A172 (cell line): ENCODE data around the gene ATG9B. TPM values are rescaled to one million over a fixed set of nuclear protein-coding genes. Genes with fewer than 3 reads are reported as not detected.
"Not testable (repeated sequence)": the region's sequence is repeated elsewhere in the genome, so short reads cannot be mapped to it uniquely, and the experiment has no call there.

Experiments used
- DNase-seq: peaks from one replicate; pipeline ENCODE4 v3.0.0-alpha.2; 2015; ENCODE audit warnings: low spot score
- total RNA-seq: library from RNA; depleted of rRNA; stranded (reverse); fragments of >200 nt; shearing (Covaris generic); gene quantifications from 2 replicates; pipeline ENCODE4 v1.2.3, GENCODE V29; 2014

Gene ATG9B
- total RNA-seq, 1 experiment from 2014 or later = not detected

- no peak for DNase-seq
Observed at GRCh38 chr7:151035026-151035717, 10.9 kb upstream of the ATG9B start.

- DNase-seq = no peak
Observed at GRCh38 chr7:151034312-151035025, 10.2 kb upstream of the ATG9B start.

GRCh38 chr7:151033864-151034249 is 9.6 kb upstream of the ATG9B start:
- DNase-seq = no peak

GRCh38 chr7:151032936-151033863 is 8.9 kb upstream of the ATG9B start:
- DNase-seq = no peak

GRCh38 chr7:151031011-151031410 is 6.7 kb upstream of the ATG9B start:
- DNase-seq = no peak

GRCh38 chr7:151028948-151029501 is 4.7 kb upstream of the ATG9B start:
- no peak for DNase-seq

GRCh38 chr7:151028131-151028947 is 4.0 kb upstream of the ATG9B start, which contains the start of gene ABCB8:
ABCB8 (plus strand) TSS chr7:151028450; CDS start chr7:151028516, 66 bp downstream.
- DNase-seq = peak; percentile 98

- not testable (repeated sequence) for DNase-seq
Observed at GRCh38 chr7:151027728-151028130, 3.4 kb upstream of the ATG9B start.

GRCh38 chr7:151026771-151027727 is 2.8 kb upstream of the ATG9B start:
- DNase-seq = not testable (repeated sequence)

GRCh38 chr7:151025924-151026671 is 1.8 kb upstream of the ATG9B start:
- peak; percentile 65 for DNase-seq

- no peak for DNase-seq
Observed at GRCh38 chr7:151023232-151023631, 1.1 kb downstream of the ATG9B start.

GRCh38 chr7:151020231-151020630 is 4.1 kb downstream of the ATG9B start:
- DNase-seq = no peak

GRCh38 chr7:151019130-151019447 is 5.2 kb downstream of the ATG9B start:
- DNase-seq = no peak

GRCh38 chr7:151018421-151019129 is 5.7 kb downstream of the ATG9B start:
- no peak for DNase-seq

- DNase-seq = no peak
Observed at GRCh38 chr7:151017953-151018420, 6.3 kb downstream of the ATG9B start.

GRCh38 chr7:151017370-151017952 is 6.8 kb downstream of the ATG9B start:
- DNase-seq = no peak

- no peak for DNase-seq
Observed at GRCh38 chr7:151016942-151017341, 7.4 kb downstream of the ATG9B start.

GRCh38 chr7:151016505-151016904 is 7.8 kb downstream of the ATG9B start:
- DNase-seq = no peak
